HEK293 (cell line): ENCODE measurements around the gene TTC7B.

Source experiments
- CTCF ChIA-PET: fragments of 350-600 bp; formaldehyde crosslinking; extraction: SDS; loops from one replicate; lab custom pipeline; 2021; ENCODE audit warnings: antibody characterized with exemption; lab: Yijun Ruan, JAX
- POLR2A ChIA-PET: fragments of 300-600 bp; formaldehyde crosslinking; extraction: SDS; loops from one replicate; lab custom pipeline; 2020; ENCODE audit warnings: antibody characterized with exemption, inconsistent platforms; lab: Yijun Ruan, JAX
- H3K27ac ChIP-seq: fragments of 200-500 bp; sonication (Bioruptor generic); 2 replicates; pipeline ENCODE4 v1.5.1; 2014; ENCODE audit warnings: low read depth, low read length, control low read depth, inconsistent platforms; ENCODE audit errors: extremely low read depth
- H3K36me3 ChIP-seq, 2 experiments: fragments of 200-500 bp in 1 of 2; sonication (Bioruptor generic) in 1 of 2; 1 replicate in 1 of 2; 2 replicates in 1 of 2; pipeline ENCODE4 v1.5.1; 2014 to 2017; ENCODE audit warnings: inconsistent platforms in 2 of 2, low read length in 2 of 2; ENCODE audit not compliant: control insufficient read depth in 2 of 2, insufficient read depth in 1 of 2
- H3K4me1 ChIP-seq: fragments of 200-500 bp; sonication (Bioruptor generic); 2 replicates; pipeline ENCODE4 v1.5.1; 2014; ENCODE audit warnings: mild to moderate bottlenecking, low read length, inconsistent platforms; ENCODE audit not compliant: control insufficient read depth, insufficient read depth
- H3K4me3 ChIP-seq: 2 replicates; pipeline ENCODE4 v1.5.1; 2011; ENCODE audit warnings: low read depth, mild to moderate bottlenecking, control low read depth, low read length, moderate library complexity
- H3K9me3 ChIP-seq: fragments of 200-500 bp; sonication (Bioruptor generic); 2 replicates; pipeline ENCODE4 v1.5.1; 2014; ENCODE audit warnings: low read depth, low read length, inconsistent platforms; ENCODE audit not compliant: control insufficient read depth, insufficient read depth
- FEZF1 ChIP-seq: fragments of 450-650 bp; formaldehyde crosslinking; IDR thresholded peaks from 2 replicates; pipeline ENCODE4 v1.5.1; 2016; ENCODE audit warnings: missing biosample characterization, missing genetic modification characterization
- HOXA7 ChIP-seq: sonication (generic); formaldehyde crosslinking; IDR thresholded peaks from 2 replicates; pipeline ENCODE4 v1.8.1; 2022; ENCODE audit warnings: missing genetic modification reagents, borderline replicate concordance
- KLF7 ChIP-seq: fragments of 450-650 bp; formaldehyde crosslinking; IDR thresholded peaks from 2 replicates; pipeline ENCODE4 v1.5.1; 2016; ENCODE audit warnings: missing biosample characterization, missing genetic modification characterization, borderline replicate concordance
- PRDM1 ChIP-seq: fragments of 450-650 bp; formaldehyde crosslinking; IDR thresholded peaks from 2 replicates; pipeline ENCODE4; 2016; ENCODE audit warnings: missing biosample characterization, missing genetic modification characterization
- SP3 ChIP-seq: fragments of 450-650 bp; formaldehyde crosslinking; IDR thresholded peaks from 2 replicates; pipeline ENCODE4 v1.5.1; 2016; ENCODE audit warnings: missing biosample characterization, missing genetic modification characterization
- YY1 ChIP-seq: fragments of 450-650 bp; formaldehyde crosslinking; IDR thresholded peaks from 2 replicates; pipeline ENCODE4 v1.5.1; 2018; ENCODE audit warnings: missing biosample characterization, missing genetic modification characterization
- ZBTB17 ChIP-seq: fragments of 450-650 bp; formaldehyde crosslinking; IDR thresholded peaks from 2 replicates; pipeline ENCODE4 v1.5.1; 2016; ENCODE audit warnings: missing biosample characterization, missing genetic modification characterization
- ZBTB7A ChIP-seq: fragments of 450-650 bp; formaldehyde crosslinking; IDR thresholded peaks from 2 replicates; pipeline ENCODE4 v1.5.1; 2016; ENCODE audit warnings: low read depth, missing biosample characterization, missing genetic modification characterization
- ZNF132 ChIP-seq: fragments of 450-650 bp; formaldehyde crosslinking; IDR thresholded peaks from 2 replicates; pipeline ENCODE4 v1.5.1; 2017; ENCODE audit warnings: missing biosample characterization, missing genetic modification characterization, borderline replicate concordance
- ZNF174 ChIP-seq: fragments of 450-650 bp; formaldehyde crosslinking; IDR thresholded peaks from 2 replicates; pipeline ENCODE4 v1.5.0; 2017; ENCODE audit warnings: missing biosample characterization, mild to moderate bottlenecking, missing genetic modification characterization
- ZNF223 ChIP-seq: fragments of 450-650 bp; formaldehyde crosslinking; IDR thresholded peaks from 2 replicates; pipeline ENCODE4 v1.5.1; 2016; ENCODE audit warnings: missing biosample characterization, missing genetic modification characterization
- ZNF24 ChIP-seq: fragments of 450-650 bp; formaldehyde crosslinking; IDR thresholded peaks from 2 replicates; pipeline ENCODE4 v1.5.1; 2016; ENCODE audit warnings: missing biosample characterization, missing genetic modification characterization
- ZNF311 ChIP-seq: fragments of 450-650 bp; formaldehyde crosslinking; IDR thresholded peaks from 2 replicates; pipeline ENCODE4 v1.5.1; 2017; ENCODE audit warnings: missing biosample characterization, missing genetic modification characterization, borderline replicate concordance
- ZNF837 ChIP-seq: fragments of 450-650 bp; formaldehyde crosslinking; IDR thresholded peaks from 2 replicates; pipeline ENCODE4 v1.5.1; 2016; ENCODE audit warnings: missing biosample characterization, missing genetic modification characterization
- TF ChIP-seq, protein P1 (sequence below): fragments of 450-650 bp; formaldehyde crosslinking; IDR thresholded peaks from 2 replicates; pipeline ENCODE4 v1.5.1; 2017; ENCODE audit warnings: missing biosample characterization, missing genetic modification characterization
- TF ChIP-seq, protein P2 (sequence below): fragments of 450-650 bp; formaldehyde crosslinking; IDR thresholded peaks from 2 replicates; pipeline ENCODE4 v1.5.1; 2017; ENCODE audit warnings: missing biosample characterization, missing genetic modification characterization
- TF ChIP-seq, protein P3 (sequence below): fragments of 450-650 bp; formaldehyde crosslinking; IDR thresholded peaks from 2 replicates; pipeline ENCODE4 v1.5.1; 2016; ENCODE audit warnings: missing biosample characterization, missing genetic modification characterization
- TF ChIP-seq, protein P4 (sequence below): fragments of 450-650 bp; formaldehyde crosslinking; IDR thresholded peaks from 2 replicates; pipeline ENCODE4 v1.5.1; 2016; ENCODE audit warnings: missing biosample characterization, missing genetic modification characterization
- TF ChIP-seq, protein P5 (sequence below): fragments of 450-650 bp; formaldehyde crosslinking; IDR thresholded peaks from 2 replicates; pipeline ENCODE4 v1.5.1; 2016; ENCODE audit warnings: missing biosample characterization, missing genetic modification characterization
- TF ChIP-seq, protein P6 (sequence below): fragments of 450-650 bp; formaldehyde crosslinking; IDR thresholded peaks from 2 replicates; pipeline ENCODE4 v1.5.1; 2016; ENCODE audit warnings: missing biosample characterization, missing genetic modification characterization

Gene TTC7B

DNA sequence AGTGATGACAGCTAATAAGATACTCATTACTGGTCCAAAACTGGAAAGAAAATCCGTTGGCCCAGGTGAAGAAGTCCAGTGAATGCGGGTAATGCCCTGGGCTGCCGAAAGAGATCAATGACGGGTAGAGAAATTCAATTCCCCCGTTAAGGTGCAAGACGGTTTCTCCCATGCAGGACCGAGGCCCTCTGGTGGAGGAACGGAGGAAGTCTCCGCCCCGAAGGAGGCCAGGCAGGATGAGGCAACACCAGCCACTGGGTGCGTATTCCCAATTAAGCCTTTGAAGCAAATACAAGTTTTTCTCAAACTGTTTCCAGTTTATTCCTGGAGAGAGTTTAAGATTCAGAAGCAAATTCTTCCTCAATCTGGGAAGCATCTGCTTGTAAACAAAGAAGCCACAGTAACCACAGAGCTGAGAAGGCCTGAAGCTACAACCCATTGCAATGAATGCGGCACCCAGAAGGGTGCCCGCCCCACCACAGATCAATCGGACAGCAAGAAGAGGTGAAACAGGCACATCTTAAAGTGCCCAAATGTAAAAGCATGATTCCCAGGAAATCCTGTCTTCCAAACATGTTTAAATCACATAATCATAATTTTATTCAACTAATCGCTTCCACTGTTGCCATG lies 118.5 kb downstream of the TTC7B start (continued):
- TF ChIP-seq, protein P1, sequence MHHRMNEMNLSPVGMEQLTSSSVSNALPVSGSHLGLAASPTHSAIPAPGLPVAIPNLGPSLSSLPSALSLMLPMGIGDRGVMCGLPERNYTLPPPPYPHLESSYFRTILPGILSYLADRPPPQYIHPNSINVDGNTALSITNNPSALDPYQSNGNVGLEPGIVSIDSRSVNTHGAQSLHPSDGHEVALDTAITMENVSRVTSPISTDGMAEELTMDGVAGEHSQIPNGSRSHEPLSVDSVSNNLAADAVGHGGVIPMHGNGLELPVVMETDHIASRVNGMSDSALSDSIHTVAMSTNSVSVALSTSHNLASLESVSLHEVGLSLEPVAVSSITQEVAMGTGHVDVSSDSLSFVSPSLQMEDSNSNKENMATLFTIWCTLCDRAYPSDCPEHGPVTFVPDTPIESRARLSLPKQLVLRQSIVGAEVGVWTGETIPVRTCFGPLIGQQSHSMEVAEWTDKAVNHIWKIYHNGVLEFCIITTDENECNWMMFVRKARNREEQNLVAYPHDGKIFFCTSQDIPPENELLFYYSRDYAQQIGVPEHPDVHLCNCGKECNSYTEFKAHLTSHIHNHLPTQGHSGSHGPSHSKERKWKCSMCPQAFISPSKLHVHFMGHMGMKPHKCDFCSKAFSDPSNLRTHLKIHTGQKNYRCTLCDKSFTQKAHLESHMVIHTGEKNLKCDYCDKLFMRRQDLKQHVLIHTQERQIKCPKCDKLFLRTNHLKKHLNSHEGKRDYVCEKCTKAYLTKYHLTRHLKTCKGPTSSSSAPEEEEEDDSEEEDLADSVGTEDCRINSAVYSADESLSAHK (tag by site-specific recombination): 0 out of 2 replicates have a peak, but pooled peaks have one; percentile 21
- TF ChIP-seq ZNF223 (tag by site-specific recombination) (peak; percentile 68; the same call in 1 of the 2 replicates), ZNF132 (tag by site-specific recombination) (no peak), ZBTB7A (tag by site-specific recombination) (no peak), PRDM1 (tag by site-specific recombination) (peak; percentile 64; the same call in 1 of the 2 replicates), ZNF837 (tag by site-specific recombination) (no peak), YY1 (tag by site-specific recombination) (no peak), FEZF1 (tag by site-specific recombination) (no peak), ZNF174 (tag by site-specific recombination) (no peak), ZNF24 (tag by site-specific recombination) (no peak)
- TF ChIP-seq, protein P2, sequence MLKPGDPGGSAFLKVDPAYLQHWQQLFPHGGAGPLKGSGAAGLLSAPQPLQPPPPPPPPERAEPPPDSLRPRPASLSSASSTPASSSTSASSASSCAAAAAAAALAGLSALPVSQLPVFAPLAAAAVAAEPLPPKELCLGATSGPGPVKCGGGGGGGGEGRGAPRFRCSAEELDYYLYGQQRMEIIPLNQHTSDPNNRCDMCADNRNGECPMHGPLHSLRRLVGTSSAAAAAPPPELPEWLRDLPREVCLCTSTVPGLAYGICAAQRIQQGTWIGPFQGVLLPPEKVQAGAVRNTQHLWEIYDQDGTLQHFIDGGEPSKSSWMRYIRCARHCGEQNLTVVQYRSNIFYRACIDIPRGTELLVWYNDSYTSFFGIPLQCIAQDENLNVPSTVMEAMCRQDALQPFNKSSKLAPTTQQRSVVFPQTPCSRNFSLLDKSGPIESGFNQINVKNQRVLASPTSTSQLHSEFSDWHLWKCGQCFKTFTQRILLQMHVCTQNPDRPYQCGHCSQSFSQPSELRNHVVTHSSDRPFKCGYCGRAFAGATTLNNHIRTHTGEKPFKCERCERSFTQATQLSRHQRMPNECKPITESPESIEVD: no peak; the same call in 1 of the 2 replicates
- TF ChIP-seq, protein P3, sequence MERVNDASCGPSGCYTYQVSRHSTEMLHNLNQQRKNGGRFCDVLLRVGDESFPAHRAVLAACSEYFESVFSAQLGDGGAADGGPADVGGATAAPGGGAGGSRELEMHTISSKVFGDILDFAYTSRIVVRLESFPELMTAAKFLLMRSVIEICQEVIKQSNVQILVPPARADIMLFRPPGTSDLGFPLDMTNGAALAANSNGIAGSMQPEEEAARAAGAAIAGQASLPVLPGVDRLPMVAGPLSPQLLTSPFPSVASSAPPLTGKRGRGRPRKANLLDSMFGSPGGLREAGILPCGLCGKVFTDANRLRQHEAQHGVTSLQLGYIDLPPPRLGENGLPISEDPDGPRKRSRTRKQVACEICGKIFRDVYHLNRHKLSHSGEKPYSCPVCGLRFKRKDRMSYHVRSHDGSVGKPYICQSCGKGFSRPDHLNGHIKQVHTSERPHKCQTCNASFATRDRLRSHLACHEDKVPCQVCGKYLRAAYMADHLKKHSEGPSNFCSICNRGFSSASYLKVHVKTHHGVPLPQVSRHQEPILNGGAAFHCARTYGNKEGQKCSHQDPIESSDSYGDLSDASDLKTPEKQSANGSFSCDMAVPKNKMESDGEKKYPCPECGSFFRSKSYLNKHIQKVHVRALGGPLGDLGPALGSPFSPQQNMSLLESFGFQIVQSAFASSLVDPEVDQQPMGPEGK: peak; percentile 26; the same call in 1 of the 2 replicates
- TF ChIP-seq, protein P4, sequence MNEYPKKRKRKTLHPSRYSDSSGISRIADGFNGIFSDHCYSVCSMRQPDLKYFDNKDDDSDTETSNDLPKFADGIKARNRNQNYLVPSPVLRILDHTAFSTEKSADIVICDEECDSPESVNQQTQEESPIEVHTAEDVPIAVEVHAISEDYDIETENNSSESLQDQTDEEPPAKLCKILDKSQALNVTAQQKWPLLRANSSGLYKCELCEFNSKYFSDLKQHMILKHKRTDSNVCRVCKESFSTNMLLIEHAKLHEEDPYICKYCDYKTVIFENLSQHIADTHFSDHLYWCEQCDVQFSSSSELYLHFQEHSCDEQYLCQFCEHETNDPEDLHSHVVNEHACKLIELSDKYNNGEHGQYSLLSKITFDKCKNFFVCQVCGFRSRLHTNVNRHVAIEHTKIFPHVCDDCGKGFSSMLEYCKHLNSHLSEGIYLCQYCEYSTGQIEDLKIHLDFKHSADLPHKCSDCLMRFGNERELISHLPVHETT (tag by site-specific recombination): no peak
- TF ChIP-seq, protein P5, sequence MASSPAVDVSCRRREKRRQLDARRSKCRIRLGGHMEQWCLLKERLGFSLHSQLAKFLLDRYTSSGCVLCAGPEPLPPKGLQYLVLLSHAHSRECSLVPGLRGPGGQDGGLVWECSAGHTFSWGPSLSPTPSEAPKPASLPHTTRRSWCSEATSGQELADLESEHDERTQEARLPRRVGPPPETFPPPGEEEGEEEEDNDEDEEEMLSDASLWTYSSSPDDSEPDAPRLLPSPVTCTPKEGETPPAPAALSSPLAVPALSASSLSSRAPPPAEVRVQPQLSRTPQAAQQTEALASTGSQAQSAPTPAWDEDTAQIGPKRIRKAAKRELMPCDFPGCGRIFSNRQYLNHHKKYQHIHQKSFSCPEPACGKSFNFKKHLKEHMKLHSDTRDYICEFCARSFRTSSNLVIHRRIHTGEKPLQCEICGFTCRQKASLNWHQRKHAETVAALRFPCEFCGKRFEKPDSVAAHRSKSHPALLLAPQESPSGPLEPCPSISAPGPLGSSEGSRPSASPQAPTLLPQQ (tag by site-specific recombination): 0 out of 2 replicates have a peak, but pooled peaks have one; percentile 23

DNA sequence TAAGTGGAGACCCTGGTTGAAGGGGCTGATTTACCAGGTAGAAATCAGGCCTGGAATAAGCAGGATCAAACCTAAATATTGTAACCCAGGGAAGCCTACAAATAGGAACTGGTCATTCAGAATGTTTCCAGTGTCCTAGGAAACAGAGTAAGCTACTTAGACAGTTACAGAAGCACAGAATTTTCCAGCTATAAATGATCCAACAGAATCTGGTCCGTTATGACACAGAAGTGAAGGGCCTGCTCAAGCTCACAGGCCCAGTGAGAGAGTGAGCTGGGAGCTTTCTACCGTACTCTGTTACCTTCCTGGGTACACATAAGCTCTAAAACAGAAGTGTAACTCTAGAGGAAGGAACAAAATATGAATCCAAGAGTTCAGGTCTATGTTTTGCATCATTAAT lies 119.1 kb downstream of the TTC7B start:
- H3K36me3 ChIP-seq: no peaks in the 10 kb centered on the region
- no peak overlapping the region for H3K27ac ChIP-seq
- H3K9me3 ChIP-seq: no peaks in the 10 kb centered on the region
- ChIA-PET CTCF (interaction anchor here (0.5 to 4.4 kb wide), 35 partner anchors 9 to 758 kb away, joined by 3 to 28 read pairs (median 4); no protein-coding TSS in a partner anchor), POLR2A (interaction anchor here (1.2 kb wide), 1 partner anchor 300 kb away, joined by 4 read pairs; no protein-coding TSS in a partner anchor)
- no peak overlapping the region for H3K4me3 ChIP-seq
- H3K4me1 ChIP-seq: peaks cover 12% of the 10 kb centered on the region
- TF ChIP-seq ZNF311 (no peak), KLF7 (no peak), ZBTB17 (tag by site-specific recombination) (no peak), SP3 (tag by site-specific recombination) (no peak), HOXA7 (no peak)
- TF ChIP-seq, protein P6, sequence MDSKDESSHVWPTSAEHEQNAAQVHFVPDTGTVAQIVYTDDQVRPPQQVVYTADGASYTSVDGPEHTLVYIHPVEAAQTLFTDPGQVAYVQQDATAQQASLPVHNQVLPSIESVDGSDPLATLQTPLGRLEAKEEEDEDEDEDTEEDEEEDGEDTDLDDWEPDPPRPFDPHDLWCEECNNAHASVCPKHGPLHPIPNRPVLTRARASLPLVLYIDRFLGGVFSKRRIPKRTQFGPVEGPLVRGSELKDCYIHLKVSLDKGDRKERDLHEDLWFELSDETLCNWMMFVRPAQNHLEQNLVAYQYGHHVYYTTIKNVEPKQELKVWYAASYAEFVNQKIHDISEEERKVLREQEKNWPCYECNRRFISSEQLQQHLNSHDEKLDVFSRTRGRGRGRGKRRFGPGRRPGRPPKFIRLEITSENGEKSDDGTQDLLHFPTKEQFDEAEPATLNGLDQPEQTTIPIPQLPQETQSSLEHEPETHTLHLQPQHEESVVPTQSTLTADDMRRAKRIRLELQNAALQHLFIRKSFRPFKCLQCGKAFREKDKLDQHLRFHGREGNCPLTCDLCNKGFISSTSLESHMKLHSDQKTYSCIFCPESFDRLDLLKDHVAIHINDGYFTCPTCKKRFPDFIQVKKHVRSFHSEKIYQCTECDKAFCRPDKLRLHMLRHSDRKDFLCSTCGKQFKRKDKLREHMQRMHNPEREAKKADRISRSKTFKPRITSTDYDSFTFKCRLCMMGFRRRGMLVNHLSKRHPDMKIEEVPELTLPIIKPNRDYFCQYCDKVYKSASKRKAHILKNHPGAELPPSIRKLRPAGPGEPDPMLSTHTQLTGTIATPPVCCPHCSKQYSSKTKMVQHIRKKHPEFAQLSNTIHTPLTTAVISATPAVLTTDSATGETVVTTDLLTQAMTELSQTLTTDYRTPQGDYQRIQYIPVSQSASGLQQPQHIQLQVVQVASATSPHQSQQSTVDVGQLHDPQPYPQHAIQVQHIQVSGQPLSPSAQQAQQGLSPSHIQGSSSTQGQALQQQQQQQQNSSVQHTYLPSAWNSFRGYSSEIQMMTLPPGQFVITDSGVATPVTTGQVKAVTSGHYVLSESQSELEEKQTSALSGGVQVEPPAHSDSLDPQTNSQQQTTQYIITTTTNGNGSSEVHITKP: no peak
- TF ChIP-seq, protein P2: no peak
